Muscle of leg (tissue), 11 donors: ENCODE data around the gene GARIN5A. TPM values are rescaled to one million over a fixed set of nuclear protein-coding genes. Genes with fewer than 3 reads are reported as not detected.
"Not testable (repeated sequence)": the region's sequence is repeated elsewhere in the genome, so short reads cannot be mapped to it uniquely, and the experiment has no call there.

ENCODE experiments used
- DNase-seq: peaks from one replicate; pipeline ENCODE4 v3.0.0; 2013
- H3K27ac ChIP-seq: one replicate; pipeline ENCODE4 v1.5.1; 2013; ENCODE audit warnings: mild to moderate bottlenecking, low read length, control low read depth
- H3K27me3 ChIP-seq: one replicate; pipeline ENCODE4 v1.6.1; 2013; ENCODE audit warnings: low read length; ENCODE audit not compliant: control insufficient read depth, insufficient read depth
- H3K36me3 ChIP-seq: one replicate; pipeline ENCODE4 v1.6.1; 2013; ENCODE audit warnings: low read length; ENCODE audit not compliant: control insufficient read depth, insufficient read depth
- H3K4me1 ChIP-seq: one replicate; pipeline ENCODE4 v1.6.1; 2013; ENCODE audit warnings: low read length; ENCODE audit not compliant: control insufficient read depth, insufficient read depth
- H3K4me3 ChIP-seq: one replicate; pipeline ENCODE4 v1.5.1; 2013; ENCODE audit warnings: low read length, control low read depth
- H3K9me3 ChIP-seq: replicated peaks from 2 replicates; pipeline ENCODE4 v1.6.1; 2013; ENCODE audit warnings: low read depth, low read length; ENCODE audit not compliant: control insufficient read depth
- WGBS: methylation state at CpG from one replicate; pipeline ENCODE4 v1.1.5; 2013; ENCODE audit warnings: missing lambda C conversion rate; ENCODE audit not compliant: insufficient coverage; 5-methylcytosine and 5-hydroxymethylcytosine counted together
- polyA plus RNA-seq, 8 donors: library from polyadenylated mRNA; unstranded; fragments of 120-200 nt; gene quantifications; one replicate each; pipeline versions ENCODE4 v1.2.1 to v1.2.3, GENCODE V29; 2013; ENCODE audit warnings: inconsistent platforms in 1 of 8, low replicate concordance in 1 of 8; ENCODE audit not compliant: insufficient read length in 8 of 8, insufficient read depth in 1 of 8
- total RNA-seq: library from RNA; stranded (reverse); fragments of 120-200 nt; gene quantifications from one replicate; pipeline ENCODE4 v1.2.4, GENCODE V29; 2013

Gene GARIN5A
- total and polyA plus RNA-seq, 9 donors: 3.3 to 6.2 (median 4.4) TPM

DNA sequence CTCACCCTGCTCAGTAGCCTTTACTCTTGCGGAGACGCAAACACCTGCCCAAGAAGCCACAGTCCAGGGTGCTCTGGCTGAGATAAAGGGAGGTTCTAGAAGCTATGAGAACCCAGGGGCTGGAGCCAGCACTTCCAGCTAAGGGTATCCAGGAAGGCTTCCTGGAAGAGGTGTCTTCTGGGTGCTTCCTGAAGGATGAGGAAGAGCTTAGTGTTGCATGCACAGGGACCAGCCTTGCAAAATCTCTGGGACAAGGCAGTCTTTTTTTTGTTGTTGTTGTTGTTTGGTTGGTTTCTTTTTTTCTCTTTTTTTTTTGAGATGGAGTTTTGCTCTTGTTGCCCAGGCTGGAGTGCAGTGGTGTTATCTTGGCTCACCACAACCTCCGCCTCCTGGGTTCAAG, 23.4 kb downstream of the GARIN5A start:
- Histone ChIP-seq H3K36me3 (peaks cover 7% of the 10 kb centered on the region), H3K9me3 (no peaks in the 10 kb centered on the region)
- 80% methylated on average over 1 of the region's 3 CpGs for WGBS

GRCh38 chr19:50451223-50451534, 25.5 kb downstream of the GARIN5A start:
- Histone ChIP-seq H3K9me3 (no peaks in the 10 kb centered on the region), H3K4me1 (no peaks in the 10 kb centered on the region), H3K36me3 (peaks cover 13% of the 10 kb centered on the region), H3K27me3 (peaks cover 15% of the 10 kb centered on the region), H3K4me3 (no peak overlapping the region), H3K27ac (no peak overlapping the region)
- DNase-seq: no peak
- 30% methylated on average over 13 of the region's 13 CpGs for WGBS

More for the DNA sequence above, 23.4 kb downstream of the GARIN5A start:
- H3K27ac ChIP-seq: no peak overlapping the region
- H3K4me1 ChIP-seq: peaks cover 1% of the 10 kb centered on the region
- H3K4me3 ChIP-seq: no peak overlapping the region
- no peak for DNase-seq
- peaks cover 25% of the 10 kb centered on the region for H3K27me3 ChIP-seq

- Histone ChIP-seq H3K36me3 (peaks cover 13% of the 10 kb centered on the region), H3K27ac (no peak overlapping the region), H3K4me3 (no peak overlapping the region), H3K4me1 (no peaks in the 10 kb centered on the region), H3K9me3 (no peaks in the 10 kb centered on the region), H3K27me3 (peaks cover 15% of the 10 kb centered on the region)
- DNase-seq: no peak
- whole genome bisulfite sequencing: 55% methylated on average over 19 of the region's 30 CpGs
These were observed 26.1 kb downstream of the GARIN5A start for GRCh38 chr19:50450369-50451222.

DNA sequence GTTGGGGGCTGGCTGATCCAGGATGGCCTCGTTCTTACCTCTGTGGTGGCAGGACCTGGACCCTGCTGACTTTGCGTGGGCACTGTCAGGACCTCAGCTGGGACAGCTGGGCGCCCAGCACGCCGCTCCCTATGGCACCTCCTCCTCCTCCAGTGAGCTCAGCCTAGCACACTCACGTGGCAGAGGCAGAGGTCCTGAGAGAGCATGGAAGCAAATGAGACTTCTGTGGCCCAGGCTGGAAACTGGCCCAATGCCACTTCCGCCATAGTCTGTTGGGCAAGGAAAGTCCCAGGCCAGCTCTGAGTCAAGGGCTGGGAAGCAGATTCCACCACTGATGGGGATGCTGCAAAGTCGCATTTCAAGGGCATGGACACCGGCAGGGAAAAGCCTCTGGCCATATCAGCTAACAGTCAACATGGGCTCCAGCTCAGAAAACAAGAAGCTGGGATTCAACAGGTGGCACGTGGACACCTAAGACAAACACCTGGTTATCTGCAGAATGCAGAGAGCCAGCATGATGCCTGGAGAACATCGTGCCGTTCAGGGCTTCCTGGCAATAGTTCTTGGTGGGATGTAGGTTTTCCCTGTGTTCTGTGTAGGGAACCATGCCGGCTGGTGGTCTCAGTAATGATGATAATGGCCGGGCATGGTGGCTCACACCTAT, 27.3 kb downstream of the GARIN5A start:
- Histone ChIP-seq H3K4me1 (no peaks in the 10 kb centered on the region), H3K27me3 (peaks cover 13% of the 10 kb centered on the region), H3K9me3 (no peaks in the 10 kb centered on the region), H3K27ac (no peak overlapping the region), H3K36me3 (peaks cover 13% of the 10 kb centered on the region), H3K4me3 (no peak overlapping the region)
- 85% methylated on average over 11 of the region's 14 CpGs for WGBS
- DNase-seq: no peak

DNA sequence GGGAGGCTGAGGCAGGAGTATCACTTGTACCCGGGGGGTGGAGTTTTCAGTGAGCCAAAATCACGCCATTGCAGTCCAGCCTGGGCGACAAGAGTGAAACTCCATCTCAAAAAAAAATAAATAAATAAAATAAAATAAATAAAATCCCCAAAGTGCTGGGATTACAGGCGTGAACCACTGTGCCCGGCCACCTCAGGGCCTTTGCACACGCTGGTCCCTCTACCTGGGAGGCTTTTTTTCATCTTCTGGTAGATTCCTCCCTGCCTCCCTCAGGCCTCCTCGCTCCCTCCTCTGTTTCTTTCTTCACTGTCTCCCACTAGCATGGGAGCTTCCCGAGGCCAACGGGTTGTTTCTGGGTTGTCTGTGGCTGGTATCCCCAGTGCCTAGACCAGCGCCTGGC, 28.9 kb downstream of the GARIN5A start:
- WGBS: 98% methylated on average over 3 of the region's 10 CpGs
- Histone ChIP-seq H3K9me3 (no peaks in the 10 kb centered on the region), H3K36me3 (peaks cover 13% of the 10 kb centered on the region), H3K4me1 (no peaks in the 10 kb centered on the region), H3K4me3 (no peak overlapping the region), H3K27me3 (peaks cover 10% of the 10 kb centered on the region), H3K27ac (no peak overlapping the region)
- DNase-seq: no peak

DNA sequence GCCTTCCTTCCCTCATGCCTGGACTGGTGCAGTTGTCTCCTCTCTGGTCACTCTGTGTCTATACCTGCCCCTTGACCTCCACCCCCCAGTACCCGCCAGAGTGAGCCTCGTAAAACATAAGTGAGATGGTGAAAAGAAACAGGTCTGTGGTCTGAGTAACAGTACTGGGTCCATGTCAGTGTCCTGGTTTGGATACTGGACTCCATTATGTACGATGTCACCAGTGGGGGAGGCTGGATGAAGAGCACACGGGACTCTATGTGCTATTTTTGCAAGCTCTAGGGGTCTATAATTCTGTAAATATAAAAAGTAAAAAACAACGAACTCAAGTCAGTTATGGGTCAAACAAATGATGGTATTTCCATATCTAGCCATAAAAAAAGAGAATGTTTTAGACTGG, 29.6 kb downstream of the GARIN5A start:
- Histone ChIP-seq H3K4me1 (no peaks in the 10 kb centered on the region), H3K27me3 (peaks cover 10% of the 10 kb centered on the region), H3K9me3 (no peaks in the 10 kb centered on the region), H3K27ac (no peak overlapping the region), H3K4me3 (no peak overlapping the region), H3K36me3 (peaks cover 13% of the 10 kb centered on the region)
- WGBS: 80% methylated on average over 1 of the region's 5 CpGs
- DNase-seq: no peak

DNA sequence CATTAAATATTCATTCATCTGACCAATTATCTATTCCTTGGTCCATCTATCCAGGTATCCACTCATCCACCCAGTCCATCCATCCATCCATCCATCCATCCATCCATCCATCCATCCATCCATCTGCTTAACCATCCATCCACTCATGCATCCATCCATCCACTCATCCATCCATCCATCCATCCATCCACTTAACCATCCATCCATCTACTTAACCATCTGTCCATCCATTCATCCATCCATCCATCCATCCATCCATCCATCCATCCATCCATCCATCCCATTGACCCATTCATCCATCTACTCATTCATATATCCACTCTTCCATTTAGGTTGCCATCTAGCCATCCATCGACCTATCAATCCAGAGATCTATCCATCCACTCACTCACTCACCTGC, 32.6 kb downstream of the GARIN5A start:
- Histone ChIP-seq H3K36me3 (peaks cover 6% of the 10 kb centered on the region), H3K9me3 (no peaks in the 10 kb centered on the region), H3K4me3 (no peak overlapping the region), H3K4me1 (no peaks in the 10 kb centered on the region), H3K27me3 (peaks cover 3% of the 10 kb centered on the region), H3K27ac (no peak overlapping the region)
- WGBS: no CpG with 5 or more reads among the region's 1 CpG
- no peak for DNase-seq

DNA sequence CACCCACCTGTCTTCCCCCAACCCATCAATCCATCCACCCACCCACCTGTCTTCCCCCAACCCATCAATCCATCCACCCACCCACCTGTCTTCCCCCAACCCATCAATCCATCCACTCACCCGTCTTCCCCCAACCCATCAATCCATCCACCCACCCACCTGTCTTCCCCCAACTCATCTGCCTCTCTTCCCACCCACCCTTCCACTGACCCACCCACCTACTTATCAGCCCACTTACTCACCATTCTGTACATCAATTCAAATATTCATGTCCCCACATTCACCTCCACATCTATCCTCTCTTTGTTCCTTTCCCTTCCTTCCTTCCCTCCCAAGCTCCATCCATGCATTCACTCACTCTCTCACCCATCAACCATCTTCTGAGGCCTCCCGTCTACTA, 37.5 kb downstream of the GARIN5A start:
- H3K4me1 ChIP-seq: peaks cover 16% of the 10 kb centered on the region
- not testable (repeated sequence) for H3K27me3 ChIP-seq, H3K4me3 ChIP-seq, H3K27ac ChIP-seq, H3K9me3 ChIP-seq, DNase-seq, H3K36me3 ChIP-seq
- 85% methylated on average over 1 of the region's 2 CpGs for WGBS

GRCh38 chr19:50437862-50438449, 38.7 kb downstream of the GARIN5A start:
- DNase-seq: no peak
- H3K27me3 ChIP-seq: peaks cover 11% of the 10 kb centered on the region
- H3K4me1 ChIP-seq: peaks cover 21% of the 10 kb centered on the region
- H3K9me3 ChIP-seq: no peaks in the 10 kb centered on the region
- WGBS: 92% methylated on average over 2 of the region's 5 CpGs
- no peaks in the 10 kb centered on the region for H3K36me3 ChIP-seq
- H3K4me3 ChIP-seq: no peak overlapping the region
- no peak overlapping the region for H3K27ac ChIP-seq

GRCh38 chr19:50435627-50436026, 41.0 kb downstream of the GARIN5A start:
- no peaks in the 10 kb centered on the region for H3K9me3 ChIP-seq
- 70% methylated on average over 3 of the region's 12 CpGs for WGBS
- no peak overlapping the region for H3K27ac ChIP-seq
- peaks cover 28% of the 10 kb centered on the region for H3K27me3 ChIP-seq
- DNase-seq: no peak
- no peaks in the 10 kb centered on the region for H3K36me3 ChIP-seq
- H3K4me3 ChIP-seq: no peak overlapping the region
- H3K4me1 ChIP-seq: peaks cover 38% of the 10 kb centered on the region
